OCI-LY3 (cell line): ENCODE measurements around the gene VMO1.

Experiments used
- H2AFZ ChIP-seq: fragments of 200-600, 300-600 bp; shearing (Covaris generic); 2 replicates; pipeline ENCODE4 v1.6.0; 2014; ENCODE audit warnings: antibody characterized with exemption, low read depth, low read length
- H3K27ac ChIP-seq: fragments of 200-600, 300-600 bp; sonication (generic); 2 replicates; pipeline ENCODE4 v1.5.1; 2014; ENCODE audit warnings: mild to moderate bottlenecking, low read length, moderate library complexity, mixed read lengths
- H3K27me3 ChIP-seq: fragments of 200-600, 300-600 bp; sonication (generic); 2 replicates; pipeline ENCODE4 v1.6.1; 2014; ENCODE audit warnings: low read depth, low read length, mixed read lengths
- H3K36me3 ChIP-seq: fragments of 200-600, 300-600 bp; sonication (generic); replicated peaks from 2 replicates; pipeline ENCODE3; 2014; ENCODE audit warnings: low read depth, low read length, mixed read lengths
- H3K4me1 ChIP-seq: fragments of 300-600, 200-600 bp; sonication (generic); 2 replicates; pipeline ENCODE4 v1.6.1; 2014; ENCODE audit warnings: low read length, mixed read lengths
- H3K4me2 ChIP-seq: fragments of 200-600, 300-600 bp; sonication (generic); 2 replicates; pipeline ENCODE4 v1.6.1; 2014; ENCODE audit warnings: low read length, mixed read lengths
- H3K4me3 ChIP-seq: fragments of 300-600, 200-600 bp; sonication (generic); 2 replicates; pipeline ENCODE4 v1.5.1; 2014; ENCODE audit warnings: antibody characterized with exemption, mild to moderate bottlenecking, low read length, moderate library complexity
- H3K79me2 ChIP-seq: fragments of 300-600, 200-600 bp; shearing (Covaris generic); 2 replicates; pipeline ENCODE4 v1.6.1; 2014; ENCODE audit warnings: mild to moderate bottlenecking, low read length, mixed read lengths
- H3K9ac ChIP-seq: fragments of 300-600, 200-600 bp; shearing (Covaris generic); 2 replicates; pipeline ENCODE4 v1.6.0; 2014; ENCODE audit warnings: mild to moderate bottlenecking, low read length, moderate library complexity
- H3K9me3 ChIP-seq: fragments of 200-600, 300-600 bp; shearing (Covaris generic); 2 replicates; pipeline ENCODE4 v1.6.1; 2014; ENCODE audit warnings: low read length, mixed read lengths; ENCODE audit not compliant: insufficient read depth
- H4K20me1 ChIP-seq: fragments of 200-600, 300-600 bp; sonication (generic); 2 replicates; pipeline ENCODE4 v1.6.1; 2016; ENCODE audit warnings: low read length, mixed read lengths; ENCODE audit not compliant: insufficient read depth
- EZH2phosphoT487 ChIP-seq: fragments of 200-600 bp; shearing (Covaris generic); IDR thresholded peaks from 2 replicates; pipeline ENCODE4 v1.6.1; 2018; ENCODE audit warnings: antibody characterized with exemption, mixed run types, low read depth
- TF ChIP-seq, protein P1 (sequence below): fragments of 200-600, 300-600 bp; sonication (generic); IDR thresholded peaks from 2 replicates; pipeline ENCODE4 v1.5.1; 2014; ENCODE audit warnings: antibody characterized with exemption, low read length, low read depth

VMO1 gene

GRCh38 chr17:4785311-4786105, 656 bp downstream of the VMO1 start:
- Histone ChIP-seq H3K9ac (no peak overlapping the region), H3K9me3 (no peaks in the 10 kb centered on the region), H3K4me3 (no peak overlapping the region), H4K20me1 (no peaks in the 10 kb centered on the region), H3K79me2 (no peaks in the 10 kb centered on the region), H3K27me3 (no peaks in the 10 kb centered on the region), H3K27ac (no peak overlapping the region), H3K4me1 (no peaks in the 10 kb centered on the region), H2AFZ (no peak overlapping the region), H3K36me3 (no peaks in the 10 kb centered on the region), H3K4me2 (no peak overlapping the region)
- TF ChIP-seq, protein P1, sequence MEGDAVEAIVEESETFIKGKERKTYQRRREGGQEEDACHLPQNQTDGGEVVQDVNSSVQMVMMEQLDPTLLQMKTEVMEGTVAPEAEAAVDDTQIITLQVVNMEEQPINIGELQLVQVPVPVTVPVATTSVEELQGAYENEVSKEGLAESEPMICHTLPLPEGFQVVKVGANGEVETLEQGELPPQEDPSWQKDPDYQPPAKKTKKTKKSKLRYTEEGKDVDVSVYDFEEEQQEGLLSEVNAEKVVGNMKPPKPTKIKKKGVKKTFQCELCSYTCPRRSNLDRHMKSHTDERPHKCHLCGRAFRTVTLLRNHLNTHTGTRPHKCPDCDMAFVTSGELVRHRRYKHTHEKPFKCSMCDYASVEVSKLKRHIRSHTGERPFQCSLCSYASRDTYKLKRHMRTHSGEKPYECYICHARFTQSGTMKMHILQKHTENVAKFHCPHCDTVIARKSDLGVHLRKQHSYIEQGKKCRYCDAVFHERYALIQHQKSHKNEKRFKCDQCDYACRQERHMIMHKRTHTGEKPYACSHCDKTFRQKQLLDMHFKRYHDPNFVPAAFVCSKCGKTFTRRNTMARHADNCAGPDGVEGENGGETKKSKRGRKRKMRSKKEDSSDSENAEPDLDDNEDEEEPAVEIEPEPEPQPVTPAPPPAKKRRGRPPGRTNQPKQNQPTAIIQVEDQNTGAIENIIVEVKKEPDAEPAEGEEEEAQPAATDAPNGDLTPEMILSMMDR, result no peak
- TF ChIP-seq EZH2phosphoT487, result no peak

DNA sequence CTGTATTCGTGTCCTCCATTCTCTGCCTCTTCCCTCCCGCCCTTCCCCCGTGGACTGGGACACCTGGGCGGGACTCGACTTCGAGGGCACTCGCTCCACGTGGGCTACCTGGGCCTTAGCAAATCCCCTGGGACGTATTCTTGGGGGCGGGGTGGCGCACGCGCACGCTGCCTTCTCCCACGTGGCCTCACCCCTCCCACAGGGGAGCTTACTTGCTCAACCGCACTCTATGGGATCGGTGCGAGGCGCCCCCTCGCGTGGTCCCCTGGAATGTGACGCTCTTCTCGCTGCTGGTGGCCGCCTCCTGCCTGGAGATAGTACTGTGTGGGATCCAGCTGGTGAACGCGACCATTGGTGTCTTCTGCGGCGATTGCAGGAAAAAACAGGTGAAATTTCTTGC, 3.5 kb downstream of the VMO1 start:
- no peaks in the 10 kb centered on the region for H3K79me2 ChIP-seq
- H2AFZ ChIP-seq, result no peak overlapping the region
- no peak overlapping the region for H3K4me2 ChIP-seq
- H3K9me3 ChIP-seq, result no peaks in the 10 kb centered on the region
- no peak overlapping the region for H3K27ac ChIP-seq
- no peaks in the 10 kb centered on the region for H3K36me3 ChIP-seq
- no peaks in the 10 kb centered on the region for H4K20me1 ChIP-seq
- no peaks in the 10 kb centered on the region for H3K27me3 ChIP-seq
- TF ChIP-seq EZH2phosphoT487, result no peak
- TF ChIP-seq, protein P1, result no peak
- no peaks in the 10 kb centered on the region for H3K4me1 ChIP-seq
- no peak overlapping the region for H3K9ac ChIP-seq
- no peak overlapping the region for H3K4me3 ChIP-seq

GRCh38 chr17:4780325-4780955, 5.7 kb downstream of the VMO1 start:
- Histone ChIP-seq H3K36me3 (no peaks in the 10 kb centered on the region), H3K9ac (no peak overlapping the region), H2AFZ (no peak overlapping the region), H3K27me3 (no peaks in the 10 kb centered on the region), H3K9me3 (no peaks in the 10 kb centered on the region), H3K4me3 (no peak overlapping the region), H3K4me2 (no peak overlapping the region), H3K4me1 (no peaks in the 10 kb centered on the region), H4K20me1 (no peaks in the 10 kb centered on the region), H3K27ac (no peak overlapping the region), H3K79me2 (no peaks in the 10 kb centered on the region)
- TF ChIP-seq, protein P1, result no peak
- TF ChIP-seq EZH2phosphoT487, result no peak

DNA sequence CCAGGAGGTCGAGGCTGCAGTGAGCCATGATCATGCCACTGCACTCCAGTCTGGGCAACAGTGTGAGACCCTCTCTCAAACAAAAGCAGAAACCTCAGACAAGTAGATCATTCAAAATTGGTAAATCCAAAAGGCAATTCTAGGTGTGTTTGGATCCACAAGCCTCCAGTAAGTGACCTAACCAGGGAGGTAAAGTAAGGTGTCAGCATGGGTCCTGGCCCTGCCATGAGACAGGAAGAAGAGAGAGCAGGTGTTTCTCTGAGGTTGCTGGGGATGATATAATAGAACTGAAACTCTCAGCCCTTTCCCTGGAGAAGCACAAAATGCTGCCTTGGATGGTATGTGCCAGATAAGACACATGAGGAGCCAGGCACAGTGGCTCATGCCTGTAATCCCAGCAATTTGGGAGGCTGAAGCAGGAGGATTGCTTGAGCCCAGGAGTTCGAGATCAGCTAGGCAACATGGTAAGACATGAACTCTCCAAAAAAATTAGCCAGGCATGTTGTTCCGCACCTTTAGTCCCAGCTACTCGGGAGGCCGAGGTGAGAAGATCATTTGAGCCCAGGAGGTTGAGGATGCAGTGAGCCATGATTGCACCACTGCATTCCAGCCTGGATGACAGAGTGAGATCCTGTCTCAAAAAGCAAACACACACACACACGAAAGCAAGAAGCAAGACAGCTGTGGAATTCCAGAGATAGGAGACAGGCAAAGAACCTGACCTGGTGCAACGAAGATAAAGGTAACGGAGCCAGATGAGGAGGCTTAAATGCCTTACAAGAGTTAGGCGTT, 8.0 kb downstream of the VMO1 start:
- no peak overlapping the region for H3K27ac ChIP-seq
- H3K4me3 ChIP-seq, result no peak overlapping the region
- H3K36me3 ChIP-seq, result no peaks in the 10 kb centered on the region
- H3K79me2 ChIP-seq, result no peaks in the 10 kb centered on the region
- no peak overlapping the region for H2AFZ ChIP-seq
- no peak overlapping the region for H3K9ac ChIP-seq
- no peaks in the 10 kb centered on the region for H4K20me1 ChIP-seq
- H3K9me3 ChIP-seq, result no peaks in the 10 kb centered on the region
- no peak overlapping the region for H3K4me2 ChIP-seq
- TF ChIP-seq, protein P1, result no peak
- TF ChIP-seq EZH2phosphoT487, result no peak
- H3K27me3 ChIP-seq, result no peaks in the 10 kb centered on the region
- H3K4me1 ChIP-seq, result no peaks in the 10 kb centered on the region
